Measurements from ENCODE around the gene ADCY2.

DNA sequence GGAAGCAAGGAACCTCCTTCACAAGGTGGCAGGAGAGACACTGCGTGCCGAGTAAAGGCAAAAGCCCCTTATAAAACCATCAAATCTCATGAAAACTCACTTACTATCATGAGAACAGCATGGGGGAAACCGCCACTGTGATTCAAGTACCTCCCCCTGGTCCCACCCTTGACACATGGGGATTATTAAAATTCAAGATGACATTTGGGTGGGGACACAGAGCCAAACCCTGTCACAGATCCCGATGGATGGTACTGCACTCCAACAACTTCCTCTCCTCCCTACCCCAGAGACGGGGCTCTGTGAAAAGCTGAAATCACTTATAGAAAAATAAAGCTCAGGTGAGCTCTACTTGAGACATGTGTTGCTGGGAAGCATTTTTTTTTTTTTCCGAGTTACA, 10.3 kb upstream of the ADCY2 start:
- TF ChIP-seq POLR2A (IDR thresholded peaks at IDR 0.05; ENCODE audit: low read length) (no peak), GATA1 (IDR thresholded peaks at IDR 0.05; ENCODE audit: low read depth, low read length) (no peak)
